Nephron (organoid): ENCODE data around the gene KLHDC8A.
A peak's percentile ranks its signal among the peaks of the same experiment; 100 is the strongest.

Source experiments
- H3K27ac Mint-ChIP-seq, 3 experiments: 2 replicates each; pipeline ENCODE4 v1.8.0; 2020; ENCODE audit warnings: mixed read lengths in 3 of 3, mild to moderate bottlenecking in 2 of 3, moderate library complexity in 1 of 3
- H3K27me3 Mint-ChIP-seq: 2 replicates; pipeline ENCODE4 v1.8.0; 2021; ENCODE audit warnings: low read depth, mild to moderate bottlenecking, moderate library complexity, mixed read lengths
- H3K36me3 Mint-ChIP-seq: 2 replicates; pipeline ENCODE4 v1.8.0; 2020; ENCODE audit warnings: low read depth, mixed read lengths
- H3K4me1 Mint-ChIP-seq: 2 replicates; pipeline ENCODE4 v1.8.0; 2020; ENCODE audit warnings: mixed read lengths
- H3K4me3 Mint-ChIP-seq, 3 experiments: 2 replicates each; pipeline ENCODE4 v1.8.0; 2020; ENCODE audit warnings: mild to moderate bottlenecking in 3 of 3, mixed read lengths in 3 of 3, moderate library complexity in 2 of 3
- H3K9me3 Mint-ChIP-seq: 2 replicates; pipeline ENCODE4 v1.8.0; 2020; ENCODE audit warnings: mixed read lengths
- CTCF ChIP-seq, 3 experiments: fragments of 200-600 bp; sonication (generic); IDR thresholded peaks; one replicate each; pipeline ENCODE4 v1.5.0; 2021; ENCODE audit warnings: antibody characterized with exemption in 3 of 3; ENCODE audit not compliant: unreplicated experiment in 3 of 3

The KLHDC8A gene

DNA sequence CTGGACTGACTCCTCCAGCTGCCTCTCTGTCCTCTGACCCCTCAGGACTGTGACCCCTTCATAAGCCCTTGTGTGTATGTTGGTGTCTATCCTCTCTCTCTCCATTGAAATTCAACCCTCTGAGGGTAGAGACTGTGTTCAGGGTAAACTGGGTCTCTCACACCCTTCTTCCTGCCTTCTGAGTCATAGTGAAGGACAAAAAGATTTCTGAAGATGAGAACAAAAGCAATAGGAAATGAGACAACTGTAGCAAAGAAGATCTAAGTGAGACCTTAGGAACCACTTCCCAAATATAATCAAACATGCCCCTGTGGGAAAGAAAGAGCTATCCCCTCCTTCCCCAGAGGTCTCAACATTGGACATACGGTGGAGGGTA, 52.0 kb downstream of the KLHDC8A start:
- peaks cover 26% of the 10 kb centered on the region for H3K4me1 Mint-ChIP-seq
- peaks cover 45% of the 10 kb centered on the region for H3K36me3 Mint-ChIP-seq
- peak overlapping the region; percentile 30 to 62 (median 53) for H3K27ac Mint-ChIP-seq
- TF ChIP-seq CTCF (IDR thresholded peaks at IDR 0.05; ENCODE audit: unreplicated experiment in 3 of 3), result no peak
- H3K4me3 Mint-ChIP-seq, result no peak overlapping the region
- H3K27me3 Mint-ChIP-seq, result no peaks in the 10 kb centered on the region
- H3K9me3 Mint-ChIP-seq, result no peaks in the 10 kb centered on the region

- H3K4me3 Mint-ChIP-seq, result no peak overlapping the region
- peaks cover 42% of the 10 kb centered on the region for H3K36me3 Mint-ChIP-seq
- H3K4me1 Mint-ChIP-seq, result peaks cover 26% of the 10 kb centered on the region
- TF ChIP-seq CTCF (IDR thresholded peaks at IDR 0.05; ENCODE audit: unreplicated experiment in 3 of 3), result no peak
- peak overlapping the region; percentile 30 to 62 (median 53) for H3K27ac Mint-ChIP-seq
- no peaks in the 10 kb centered on the region for H3K27me3 Mint-ChIP-seq
- no peaks in the 10 kb centered on the region for H3K9me3 Mint-ChIP-seq
Measured at GRCh38 chr1:205304046-205304694, 52.6 kb downstream of the KLHDC8A start.

GRCh38 chr1:205303247-205303888, 53.4 kb downstream of the KLHDC8A start:
- Mint-ChIP-seq H3K27ac (peak overlapping the region in 1 of 3 experiments; percentile 72), H3K27me3 (no peaks in the 10 kb centered on the region), H3K4me1 (peaks cover 32% of the 10 kb centered on the region), H3K9me3 (no peaks in the 10 kb centered on the region), H3K36me3 (peaks cover 38% of the 10 kb centered on the region), H3K4me3 (no peak overlapping the region)
- no peak for TF ChIP-seq CTCF (IDR thresholded peaks at IDR 0.05; ENCODE audit: unreplicated experiment in 3 of 3)

DNA sequence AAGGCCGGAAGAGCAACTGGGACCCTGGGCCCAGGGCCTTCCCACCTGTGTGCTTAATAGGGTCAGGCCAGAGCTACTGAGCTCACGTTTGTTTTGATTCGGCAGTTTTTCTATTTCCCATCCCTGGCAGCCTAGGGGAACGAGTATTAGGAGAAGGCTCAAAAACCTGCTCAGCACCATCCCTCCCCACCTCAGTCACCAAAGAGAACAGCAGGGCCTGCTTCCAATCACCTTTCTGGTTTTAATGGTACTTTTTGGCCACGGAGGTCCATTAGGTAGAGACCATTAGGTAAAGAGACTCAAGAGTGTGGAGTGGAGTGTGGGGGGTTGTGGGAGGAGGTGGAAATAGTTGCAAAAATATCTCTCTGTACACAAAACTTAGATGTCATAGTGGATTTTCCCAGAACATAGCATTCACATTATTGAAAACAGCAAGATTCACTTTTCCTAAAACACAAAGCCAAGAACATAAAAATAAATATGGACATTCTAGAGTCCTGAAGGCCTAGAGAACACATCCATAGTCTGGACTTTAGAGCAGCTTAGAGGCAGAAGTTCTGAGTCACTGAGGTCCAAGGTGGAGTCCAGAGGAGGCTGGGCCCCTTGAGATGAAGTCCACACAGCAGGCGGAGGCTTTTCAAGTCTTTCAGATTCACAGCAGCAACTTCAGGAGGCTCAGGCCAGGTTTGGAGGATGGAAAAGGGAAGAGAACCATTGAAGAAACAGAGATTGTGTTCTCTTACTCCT, 54.7 kb downstream of the KLHDC8A start:
- peak overlapping the region; percentile 94 to 99 (median 96) for H3K27ac Mint-ChIP-seq

GRCh38 chr1:205301205-205301821, 55.4 kb downstream of the KLHDC8A start:
- peaks cover 21% of the 10 kb centered on the region for H3K36me3 Mint-ChIP-seq
- peak overlapping the region in 2 of 3 experiments; percentile 14 to 67 for H3K4me3 Mint-ChIP-seq
- H3K27ac Mint-ChIP-seq, result peak overlapping the region; percentile 94 to 99 (median 96)
- H3K9me3 Mint-ChIP-seq, result no peaks in the 10 kb centered on the region
- H3K27me3 Mint-ChIP-seq, result no peaks in the 10 kb centered on the region
- peaks cover 41% of the 10 kb centered on the region for H3K4me1 Mint-ChIP-seq
- TF ChIP-seq CTCF (IDR thresholded peaks at IDR 0.05; ENCODE audit: unreplicated experiment in 3 of 3), result no peak

More for the DNA sequence above, 54.7 kb downstream of the KLHDC8A start:
- no peak for TF ChIP-seq CTCF (IDR thresholded peaks at IDR 0.05; ENCODE audit: unreplicated experiment in 3 of 3)
- H3K4me1 Mint-ChIP-seq, result peaks cover 39% of the 10 kb centered on the region
- peaks cover 28% of the 10 kb centered on the region for H3K36me3 Mint-ChIP-seq
- H3K9me3 Mint-ChIP-seq, result no peaks in the 10 kb centered on the region
- no peaks in the 10 kb centered on the region for H3K27me3 Mint-ChIP-seq
- peak overlapping the region in 1 of 3 experiments; percentile 67 for H3K4me3 Mint-ChIP-seq
